Astrocyte (in vitro differentiated cells and primary cell): ENCODE results near the gene RFTN1.

Source experiments
- CTCF ChIP-seq: IDR thresholded peaks from 2 replicates; pipeline ENCODE4 v1.5.1; 2011; ENCODE audit warnings: low read depth, mild to moderate bottlenecking, inconsistent platforms, low read length, moderate library complexity; ENCODE audit not compliant: insufficient read depth
- EZH2 ChIP-seq: IDR thresholded peaks from 2 replicates; pipeline ENCODE4 v1.6.1; 2012; ENCODE audit warnings: mild to moderate bottlenecking, low read length, inconsistent platforms; ENCODE audit not compliant: insufficient read depth

GRCh38 chr3:16369885-16370284 is 143.6 kb downstream of the RFTN1 start:
- TF ChIP-seq CTCF (no peak), EZH2 (no peak)
